Hematopoietic multipotent progenitor cell treated with erythropoietin and hydrocortisone succinate and interleukin-3 and kit ligand, for 4 days (in vitro differentiated cells): ENCODE data around the gene RBM4.
A peak's percentile ranks its signal among the peaks of the same experiment; 100 is the strongest.

Experiments
- DNase-seq: peaks from one replicate; pipeline ENCODE4 v3.0.0-alpha.2; 2015

RBM4 gene

DNA sequence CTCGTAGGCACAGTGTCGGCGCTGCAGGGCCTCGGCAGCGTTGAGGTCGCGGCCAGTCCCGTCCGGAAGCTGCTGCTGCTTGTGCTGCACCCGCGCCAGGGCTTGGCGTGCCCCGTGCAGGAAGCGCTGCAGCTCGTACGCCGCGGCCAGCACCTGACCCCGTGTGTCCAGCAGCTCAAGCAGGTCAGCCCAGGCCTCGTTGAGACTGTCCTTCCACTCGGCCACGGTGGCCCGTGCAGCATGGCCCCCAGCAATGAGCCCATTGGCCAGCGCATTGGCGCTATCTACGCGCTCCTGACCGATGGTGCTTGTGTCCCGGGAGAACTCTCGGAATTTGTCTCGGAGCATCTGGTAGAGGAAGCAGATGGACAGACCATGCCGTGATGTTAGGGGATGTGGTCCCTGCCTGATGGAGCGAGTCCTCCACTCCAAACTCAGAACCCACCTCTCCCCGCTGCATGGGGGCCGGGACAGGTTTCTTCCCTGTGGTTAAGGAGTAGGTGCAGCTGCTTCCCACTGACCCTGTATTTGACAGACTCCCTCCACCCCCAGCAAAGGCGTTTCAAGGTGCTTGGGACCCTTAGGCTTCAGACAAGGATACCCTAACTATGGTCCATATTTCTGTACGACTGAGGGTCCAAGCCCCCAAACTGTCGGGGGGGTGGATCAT, 52.9 kb downstream of the RBM4 start:
- no peak for DNase-seq

DNA sequence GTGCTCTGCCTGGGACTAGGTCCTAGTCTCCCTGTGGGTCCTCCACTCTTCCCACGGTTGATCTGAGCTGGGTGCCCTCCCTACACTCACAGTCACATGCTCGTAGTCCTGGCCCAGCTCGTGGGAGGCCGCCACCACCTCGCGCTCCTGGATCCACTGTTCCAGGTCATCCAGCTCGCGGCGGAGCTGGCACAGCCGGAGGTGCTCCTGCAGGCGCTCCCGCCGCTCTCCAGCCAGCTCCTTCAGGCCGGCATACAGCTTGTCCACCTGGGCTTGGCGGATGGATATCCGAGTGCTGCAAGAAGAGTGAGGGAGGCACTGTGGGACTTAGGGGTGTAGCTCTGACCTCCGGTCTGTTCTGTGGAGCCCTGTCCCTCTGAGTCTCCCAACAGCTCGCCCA, 53.9 kb downstream of the RBM4 start:
- no peak for DNase-seq

DNA sequence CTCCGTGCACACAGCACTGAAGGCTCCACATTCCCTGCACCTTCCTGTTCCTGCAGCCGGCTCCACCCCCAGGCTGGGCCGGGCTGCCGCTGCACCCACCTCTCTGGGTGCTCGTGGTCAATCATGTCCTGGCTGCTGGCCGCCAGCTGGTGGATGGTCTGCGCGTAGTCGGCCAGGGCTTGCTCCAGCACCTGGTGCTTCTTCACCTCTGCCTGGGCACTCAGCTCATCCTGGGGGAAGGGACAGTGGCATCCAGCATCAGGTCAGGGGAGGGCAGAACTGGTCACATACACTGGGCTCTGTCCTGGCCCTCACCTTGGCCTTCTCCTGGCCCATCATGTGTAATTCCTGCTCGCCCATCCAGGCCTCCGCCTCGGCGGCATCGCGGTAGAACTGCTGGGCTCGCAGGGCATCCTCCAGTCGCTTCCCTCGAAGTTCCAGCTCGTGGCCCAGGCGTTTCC, 54.4 kb downstream of the RBM4 start:
- no peak for DNase-seq

DNA sequence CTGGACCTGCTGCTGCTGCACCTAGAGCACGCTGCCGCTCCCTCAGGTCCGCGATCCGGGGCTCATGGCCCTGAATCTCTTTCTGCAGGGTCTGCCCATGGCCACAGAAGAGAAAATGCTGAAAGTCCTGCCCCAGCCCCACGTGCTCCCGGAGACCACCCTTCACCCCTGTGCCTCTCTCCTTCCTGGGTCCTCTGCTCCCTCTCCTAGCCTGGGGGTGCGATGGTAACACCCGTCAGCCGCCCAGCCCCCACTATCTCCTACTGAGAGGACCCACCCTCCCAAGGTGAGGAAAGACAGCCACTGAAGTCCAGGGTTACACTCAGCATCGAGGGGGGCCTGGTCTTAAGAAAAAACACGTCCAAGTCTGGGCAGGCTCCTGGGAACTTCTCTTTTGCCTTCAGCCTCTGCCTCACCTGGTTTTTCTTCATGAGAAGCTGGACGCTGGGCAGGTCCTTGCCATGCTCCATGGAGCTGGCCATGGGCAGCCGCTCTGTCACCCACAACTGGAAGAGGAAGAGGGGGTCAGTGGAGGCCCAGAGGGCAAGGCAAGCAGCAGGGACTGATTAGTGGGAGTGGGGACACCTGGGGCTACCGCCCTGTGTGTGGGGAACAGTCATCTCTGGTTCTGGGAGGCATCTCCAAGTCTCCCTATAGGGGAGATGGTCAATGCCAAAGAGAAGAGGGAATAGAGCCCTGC, 55.0 kb downstream of the RBM4 start:
- no peak for DNase-seq

DNA sequence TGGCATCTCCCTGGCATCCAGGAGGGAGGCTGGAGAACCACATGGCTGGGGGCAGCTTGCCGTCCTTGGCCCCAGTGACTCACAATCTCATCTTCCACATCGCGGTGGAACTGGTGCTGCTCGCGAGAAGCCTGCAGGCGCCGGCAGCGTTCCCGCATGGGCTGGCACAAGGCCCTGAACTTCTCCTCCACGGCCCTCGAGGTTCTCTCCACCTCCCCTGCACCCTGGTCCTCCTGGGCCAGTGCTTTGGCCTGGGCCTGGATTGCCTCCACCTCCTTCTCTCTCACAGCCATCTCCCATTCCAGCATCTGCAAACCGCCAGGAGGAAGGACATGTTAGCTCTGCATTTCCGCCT, 55.5 kb downstream of the RBM4 start:
- DNase-seq, result no peak

DNA sequence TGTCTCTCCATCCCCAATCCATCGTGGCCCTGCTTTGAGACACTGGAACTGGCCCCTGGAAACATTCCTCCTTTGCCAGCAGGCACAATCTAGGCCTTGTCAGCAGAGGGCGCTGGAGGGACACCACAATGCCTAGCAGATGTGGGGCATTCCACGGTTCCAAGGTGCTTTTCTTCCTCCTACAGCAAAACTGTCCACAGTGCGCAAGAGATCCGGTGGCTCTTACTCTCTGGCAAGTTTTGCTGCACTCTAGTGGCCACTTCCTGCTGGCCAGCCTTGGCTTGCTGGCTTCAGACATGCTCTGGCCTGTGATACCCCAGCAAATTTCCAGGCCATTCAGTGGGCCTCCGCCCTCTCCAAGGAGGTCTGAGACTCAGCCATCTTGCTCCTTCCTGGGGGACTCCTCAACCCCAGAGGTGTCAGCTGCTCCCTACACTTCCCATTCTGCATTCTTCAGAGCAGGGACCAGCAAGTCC, 56.3 kb downstream of the RBM4 start:
- DNase-seq, result peak; percentile 93
